ENCODE results near the gene RSPH9.
A peak's percentile ranks its signal among the peaks of the same experiment; 100 is the strongest.
"Not testable (repeated sequence)": the region's sequence is repeated elsewhere in the genome, so short reads cannot be mapped to it uniquely, and the experiment has no call there.

Gene RSPH9

GRCh38 chr6:43628393-43629103, 16.3 kb upstream of the RSPH9 start:
- peak in 2 of 3 experiments; percentile 26 to 28 for DNase-seq (ENCODE audit: low read depth in 2 of 3, low spot score in 2 of 3)

- DNase-seq (ENCODE audit: low read depth in 2 of 3, low spot score in 2 of 3) = peak; percentile 79 to 95 (median 84)
These were observed 15.7 kb upstream of the RSPH9 start, which contains the start of gene GTPBP2 for GRCh38 chr6:43629104-43629504. Gene GTPBP2 (minus strand): TSS chr6:43629264. CDS start chr6:43629162, 102 bp downstream.

GRCh38 chr6:43629505-43630300, 15.1 kb upstream of the RSPH9 start:
- peak; percentile 53 to 79 (median 72) for DNase-seq (ENCODE audit: low read depth in 2 of 3, low spot score in 2 of 3)

GRCh38 chr6:43630980-43631619, 13.7 kb upstream of the RSPH9 start:
- no peak for DNase-seq (ENCODE audit: low read depth in 2 of 3, low spot score in 2 of 3)

- not testable (repeated sequence) for DNase-seq (ENCODE audit: low read depth in 2 of 3, low spot score in 2 of 3)
These were observed 11.8 kb upstream of the RSPH9 start for GRCh38 chr6:43633002-43633401.

- no peak for DNase-seq (ENCODE audit: low read depth in 2 of 3, low spot score in 2 of 3)
These were observed 10.0 kb upstream of the RSPH9 start for GRCh38 chr6:43634702-43635303.

- DNase-seq (ENCODE audit: low read depth in 2 of 3, low spot score in 2 of 3) = peak; percentile 66 to 77 (median 72)
These were observed 9.2 kb upstream of the RSPH9 start, which contains the start of gene MAD2L1BP for GRCh38 chr6:43635387-43636307. Gene MAD2L1BP (plus strand): TSS chr6:43635840. CDS start chr6:43635876, 36 bp downstream.

- DNase-seq (ENCODE audit: low read depth in 2 of 3, low spot score in 2 of 3) = no peak
These were observed 8.6 kb upstream of the RSPH9 start for GRCh38 chr6:43636308-43636659.

GRCh38 chr6:43639984-43640800, 4.6 kb upstream of the RSPH9 start:
- DNase-seq (ENCODE audit: low read depth in 2 of 3, low spot score in 2 of 3) = no peak

- DNase-seq (ENCODE audit: low read depth in 2 of 3, low spot score in 2 of 3) = no peak
These were observed 753 bp downstream of the RSPH9 start for GRCh38 chr6:43645613-43645964.

- DNase-seq (ENCODE audit: low read depth in 2 of 3, low spot score in 2 of 3) = no peak
These were observed 2.8 kb downstream of the RSPH9 start for GRCh38 chr6:43647613-43648012.

- DNase-seq (ENCODE audit: low read depth in 2 of 3, low spot score in 2 of 3) = no peak
These were observed 3.4 kb downstream of the RSPH9 start for GRCh38 chr6:43648248-43648647.

- not testable (repeated sequence) for DNase-seq (ENCODE audit: low read depth in 2 of 3, low spot score in 2 of 3)
These were observed 8.0 kb downstream of the RSPH9 start for GRCh38 chr6:43652822-43653221.

- DNase-seq (ENCODE audit: low read depth in 2 of 3, low spot score in 2 of 3) = no peak
These were observed 12.5 kb downstream of the RSPH9 start for GRCh38 chr6:43657221-43657802.

GRCh38 chr6:43658161-43658560, 13.3 kb downstream of the RSPH9 start:
- no peak for DNase-seq (ENCODE audit: low read depth in 2 of 3, low spot score in 2 of 3)

GRCh38 chr6:43662948-43663347, 18.1 kb downstream of the RSPH9 start:
- DNase-seq (ENCODE audit: low read depth in 2 of 3, low spot score in 2 of 3) = not testable (repeated sequence)

GRCh38 chr6:43665376-43665775, 20.5 kb downstream of the RSPH9 start:
- no peak for DNase-seq (ENCODE audit: low read depth in 2 of 3, low spot score in 2 of 3)

GRCh38 chr6:43666196-43666920, 21.5 kb downstream of the RSPH9 start:
- DNase-seq (ENCODE audit: low read depth in 2 of 3, low spot score in 2 of 3) = no peak
